H1 (cell line): Measurements from ENCODE around the gene PHLDB3. TPM values are rescaled to one million over a fixed set of nuclear protein-coding genes. Genes with fewer than 3 reads are reported as not detected.

Source experiments
- ASH2L ChIP-seq: fragments of 200-600, 300-600 bp; sonication (generic); IDR thresholded peaks from one replicate; pipeline ENCODE4 v1.7.1; 2017; ENCODE audit warnings: low read length
- EGR1 ChIP-seq: IDR thresholded peaks from 2 replicates; pipeline ENCODE4 v1.6.1; 2011; ENCODE audit warnings: low read depth, low read length, borderline replicate concordance
- RFX5 ChIP-seq: IDR thresholded peaks from 2 replicates; pipeline ENCODE4 v1.6.1; 2011; ENCODE audit warnings: low read depth, low read length, improper control_type of control experiment, borderline replicate concordance
- ZNF274 ChIP-seq: IDR thresholded peaks from 2 replicates; pipeline ENCODE4 v1.7.0; 2012; ENCODE audit warnings: low read length, borderline replicate concordance; ENCODE audit errors: extremely low read depth
- polyA plus RNA-seq, 7 experiments: library from polyadenylated mRNA; depleted of rRNA in 3 of 7; stranded (reverse) in 5 of 7; unstranded in 2 of 7; fragments of >200 nt in 5 of 7; fragments of 200-250 nt in 2 of 7; gene quantifications; 1 replicate in 5 of 7; 2 replicates in 1 of 7; 4 replicates in 1 of 7; pipeline versions ENCODE4 v1.2.1 to v1.2.3, GENCODE V29; 2011 to 2013; ENCODE audit warnings: missing spikeins in 2 of 7, mixed read lengths in 2 of 7
- total RNA-seq: library from RNA; stranded (reverse); fragmentation: NEBNext Ultra II Directional; extraction: Animal tissue kit (Norgen Biotek cat#: 25700); gene quantifications from 2 replicates; pipeline ENCODE4 v1.2.1, GENCODE V29; 2021
- TF ChIP-seq, protein P1 (sequence below): IDR thresholded peaks from 2 replicates; pipeline ENCODE4 v1.6.1; 2012; ENCODE audit warnings: inconsistent platforms

Gene PHLDB3
- total and polyA plus RNA-seq, 2 of the 8 experiments (the other 6 are each of a cell fraction or from before 2014, with no cell fraction given) = 4.0 to 8.5 TPM

DNA sequence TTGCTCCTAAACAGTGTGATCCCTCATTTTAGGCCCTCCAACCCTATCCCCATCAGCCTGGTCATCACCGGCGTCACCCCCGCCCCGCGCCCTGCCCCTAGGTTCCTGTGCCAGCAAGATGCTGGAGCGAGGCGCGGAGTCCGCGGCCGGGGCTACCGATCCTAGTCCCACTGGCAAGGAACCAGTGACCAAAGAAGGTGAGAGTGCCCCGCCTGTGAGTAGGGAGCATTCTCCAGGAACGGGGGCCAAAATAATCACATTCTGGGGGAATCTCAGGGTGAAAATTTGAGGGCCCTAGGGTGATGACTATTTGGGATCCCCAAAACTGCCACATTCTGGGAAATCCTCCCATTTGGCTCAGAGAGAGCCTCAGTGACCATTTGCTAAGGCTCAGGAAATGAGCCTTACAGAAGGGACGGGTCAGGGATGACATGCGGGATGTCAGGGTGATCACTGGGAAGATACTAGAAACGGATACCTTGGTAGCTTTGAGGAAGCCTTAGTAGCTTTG, 29.8 kb upstream of the PHLDB3 start (continued):
- TF ChIP-seq EGR1 (no peak), ASH2L (no peak), ZNF274 (no peak), RFX5 (no peak)
- TF ChIP-seq, protein P1, sequence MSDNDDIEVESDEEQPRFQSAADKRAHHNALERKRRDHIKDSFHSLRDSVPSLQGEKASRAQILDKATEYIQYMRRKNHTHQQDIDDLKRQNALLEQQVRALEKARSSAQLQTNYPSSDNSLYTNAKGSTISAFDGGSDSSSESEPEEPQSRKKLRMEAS = no peak
